OCI-LY1 (cell line): ENCODE data around the gene SAC3D1.

ENCODE experiments used
- H2AFZ ChIP-seq: fragments of 200-600 bp; sonication (generic), shearing (Covaris generic); 2 replicates; pipeline ENCODE4 v1.6.0; 2014; ENCODE audit warnings: antibody characterized with exemption, mild to moderate bottlenecking, low read length
- H3F3A ChIP-seq: fragments of 200-600 bp; sonication (generic), shearing (Covaris generic); 2 replicates; pipeline ENCODE4 v1.6.0; 2014; ENCODE audit warnings: mild to moderate bottlenecking, antibody characterized with exemption, low read length, moderate library complexity; ENCODE audit not compliant: insufficient read depth
- H3K27ac ChIP-seq: fragments of 200-600 bp; sonication (generic); 2 replicates; pipeline ENCODE4 v1.5.1; 2014; ENCODE audit warnings: low read length, mixed run types, mild to moderate bottlenecking, low read depth; ENCODE audit not compliant: poor library complexity, severe bottlenecking
- H3K27me3 ChIP-seq: fragments of 200-600 bp; sonication (generic); 2 replicates; pipeline ENCODE4 v1.6.0; 2014; ENCODE audit warnings: antibody characterized with exemption, mild to moderate bottlenecking, low read length, moderate library complexity; ENCODE audit not compliant: insufficient read depth
- H3K36me3 ChIP-seq: fragments of 200-600 bp; sonication (generic); 2 replicates; pipeline ENCODE4 v1.6.1; 2014; ENCODE audit warnings: mild to moderate bottlenecking, antibody characterized with exemption, low read length, moderate library complexity, mixed read lengths; ENCODE audit not compliant: insufficient read depth
- H3K4me1 ChIP-seq: fragments of 200-600 bp; sonication (generic); 2 replicates; pipeline ENCODE4 v1.5.1; 2014; ENCODE audit warnings: mild to moderate bottlenecking, low read length, moderate library complexity; ENCODE audit not compliant: insufficient read depth, severe bottlenecking
- H3K4me2 ChIP-seq: fragments of 200-600 bp; sonication (generic), shearing (Covaris generic); 2 replicates; pipeline ENCODE4 v1.6.1; 2014; ENCODE audit warnings: low read length
- H3K4me3 ChIP-seq: fragments of 200-600 bp; sonication (generic); 2 replicates; pipeline ENCODE4 v1.5.1; 2014; ENCODE audit warnings: low read length, low read depth, mild to moderate bottlenecking, mixed read lengths; ENCODE audit not compliant: poor library complexity, severe bottlenecking
- H3K79me2 ChIP-seq: fragments of 200-600 bp; shearing (Covaris generic); 2 replicates; pipeline ENCODE4 v1.6.1; 2016; ENCODE audit warnings: mixed run types, low read length, mixed read lengths; ENCODE audit not compliant: insufficient read depth
- H3K9ac ChIP-seq: fragments of 200-600 bp; sonication (generic), shearing (Covaris generic); 2 replicates; pipeline ENCODE4 v1.6.1; 2014; ENCODE audit warnings: mild to moderate bottlenecking, low read length, mixed read lengths
- H3K9me2 ChIP-seq: fragments of 200-600 bp; sonication (generic), shearing (Covaris generic); 2 replicates; pipeline ENCODE4 v1.6.1; 2014; ENCODE audit warnings: low read depth, mild to moderate bottlenecking, low read length, mixed read lengths
- H3K9me3 ChIP-seq: fragments of 200-600 bp; shearing (Covaris generic); 2 replicates; pipeline ENCODE4 v1.6.1; 2014; ENCODE audit warnings: low read length, mixed read lengths
- H4K20me1 ChIP-seq: fragments of 200-600 bp; sonication (generic), shearing (Covaris generic); 2 replicates; pipeline ENCODE4 v1.6.0; 2016; ENCODE audit warnings: mild to moderate bottlenecking, low read length; ENCODE audit not compliant: insufficient read depth
- EZH2 ChIP-seq: fragments of 200-600 bp; sonication (generic), shearing (Covaris generic); IDR thresholded peaks from 2 replicates; pipeline ENCODE4 v1.8.0; 2017; ENCODE audit warnings: borderline replicate concordance, mixed run types, mild to moderate bottlenecking, antibody characterized with exemption, low read length, moderate library complexity, mixed read lengths
- TF ChIP-seq, protein P1 (sequence below): fragments of 200-600 bp; sonication (generic), shearing (Covaris generic); IDR thresholded peaks from 2 replicates; pipeline ENCODE4 v1.5.1; 2017; ENCODE audit warnings: mild to moderate bottlenecking, antibody characterized with exemption, low read length, moderate library complexity, mixed read lengths

The SAC3D1 gene

DNA sequence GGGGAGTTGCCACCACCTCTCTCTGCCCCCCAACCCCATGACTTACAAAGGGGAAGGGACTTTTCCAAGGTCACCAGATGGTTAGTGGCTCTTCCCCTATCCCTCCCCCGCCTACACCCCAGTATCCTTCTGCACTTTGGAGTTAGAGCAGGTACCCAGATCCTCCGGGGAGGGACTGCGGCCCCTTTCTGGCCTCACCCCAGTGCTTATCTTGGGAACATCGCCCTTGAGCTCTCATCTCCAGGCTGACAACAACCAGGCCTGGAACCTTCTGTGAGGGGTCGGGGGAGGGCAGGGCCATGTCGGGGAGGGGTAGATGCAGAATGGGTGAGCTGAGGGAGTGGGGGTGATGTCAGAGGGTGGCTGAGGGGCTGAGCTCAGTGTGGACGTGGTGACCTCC is 24.8 kb downstream of the SAC3D1 start:
- no peaks in the 10 kb centered on the region for H3K27me3 ChIP-seq
- H3F3A ChIP-seq, result no peaks in the 10 kb centered on the region
- no peak overlapping the region for H2AFZ ChIP-seq
- no peaks in the 10 kb centered on the region for H3K9me3 ChIP-seq
- no peak overlapping the region for H3K4me2 ChIP-seq
- H3K4me1 ChIP-seq, result peaks cover 4% of the 10 kb centered on the region
- no peaks in the 10 kb centered on the region; the same call in 1 of the 2 replicates for H3K36me3 ChIP-seq
- H3K79me2 ChIP-seq, result no peaks in the 10 kb centered on the region
- no peak overlapping the region for H3K4me3 ChIP-seq
- no peak overlapping the region for H3K9ac ChIP-seq
- no peaks in the 10 kb centered on the region for H3K9me2 ChIP-seq
- no peak for TF ChIP-seq EZH2
- TF ChIP-seq, protein P1, sequence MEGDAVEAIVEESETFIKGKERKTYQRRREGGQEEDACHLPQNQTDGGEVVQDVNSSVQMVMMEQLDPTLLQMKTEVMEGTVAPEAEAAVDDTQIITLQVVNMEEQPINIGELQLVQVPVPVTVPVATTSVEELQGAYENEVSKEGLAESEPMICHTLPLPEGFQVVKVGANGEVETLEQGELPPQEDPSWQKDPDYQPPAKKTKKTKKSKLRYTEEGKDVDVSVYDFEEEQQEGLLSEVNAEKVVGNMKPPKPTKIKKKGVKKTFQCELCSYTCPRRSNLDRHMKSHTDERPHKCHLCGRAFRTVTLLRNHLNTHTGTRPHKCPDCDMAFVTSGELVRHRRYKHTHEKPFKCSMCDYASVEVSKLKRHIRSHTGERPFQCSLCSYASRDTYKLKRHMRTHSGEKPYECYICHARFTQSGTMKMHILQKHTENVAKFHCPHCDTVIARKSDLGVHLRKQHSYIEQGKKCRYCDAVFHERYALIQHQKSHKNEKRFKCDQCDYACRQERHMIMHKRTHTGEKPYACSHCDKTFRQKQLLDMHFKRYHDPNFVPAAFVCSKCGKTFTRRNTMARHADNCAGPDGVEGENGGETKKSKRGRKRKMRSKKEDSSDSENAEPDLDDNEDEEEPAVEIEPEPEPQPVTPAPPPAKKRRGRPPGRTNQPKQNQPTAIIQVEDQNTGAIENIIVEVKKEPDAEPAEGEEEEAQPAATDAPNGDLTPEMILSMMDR, result no peak
- no peak overlapping the region for H3K27ac ChIP-seq
- no peaks in the 10 kb centered on the region for H4K20me1 ChIP-seq

DNA sequence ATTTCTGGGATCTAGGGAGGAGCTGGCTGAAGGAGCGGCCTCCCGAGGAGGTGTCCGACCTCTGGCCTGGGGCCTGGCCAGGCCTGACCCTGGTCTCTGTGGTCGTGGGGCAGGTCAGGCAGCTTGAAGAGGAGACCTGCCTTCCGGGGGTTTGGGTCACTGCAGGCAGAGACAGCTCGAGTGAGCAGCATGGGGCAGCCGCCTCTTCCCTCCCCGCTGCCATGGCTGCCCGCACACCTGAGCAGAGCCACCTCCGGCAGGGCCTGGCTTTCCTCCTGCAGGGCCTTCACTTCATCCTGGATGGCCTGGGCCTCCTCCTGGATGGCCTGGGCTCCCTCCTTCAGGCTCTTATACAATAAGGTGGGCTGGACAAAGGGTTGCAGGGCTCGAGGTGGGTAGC is 25.3 kb downstream of the SAC3D1 start:
- Histone ChIP-seq H3K36me3 (no peaks in the 10 kb centered on the region; the same call in 1 of the 2 replicates), H3K9ac (no peak overlapping the region)

DNA sequence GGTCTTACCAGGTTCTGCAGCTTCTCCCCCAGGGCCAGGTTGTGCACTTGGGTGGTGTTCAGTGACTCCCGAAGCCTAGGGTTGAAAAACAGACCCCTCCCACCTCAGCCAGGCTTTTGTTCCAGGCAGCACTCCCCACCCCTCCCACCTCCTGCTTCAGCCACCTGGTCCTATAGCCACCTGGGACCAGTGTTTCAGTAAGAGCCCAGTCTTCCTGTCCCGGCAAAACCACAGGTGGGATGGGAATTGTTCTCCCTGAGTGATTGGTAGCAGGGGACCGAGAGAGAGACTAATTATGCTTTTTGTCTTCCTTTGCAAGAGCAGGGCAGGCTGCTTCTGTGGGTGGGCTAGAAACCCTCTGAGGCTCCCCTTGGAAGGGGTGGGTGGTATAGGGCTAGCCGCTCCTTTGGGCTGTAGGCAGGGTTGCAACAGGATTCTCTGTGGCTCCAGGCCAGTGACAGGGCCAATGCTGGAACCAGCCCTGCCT is 25.8 kb downstream of the SAC3D1 start:
- no peaks in the 10 kb centered on the region for H3K9me2 ChIP-seq
- H3K4me3 ChIP-seq, result no peak overlapping the region
- H2AFZ ChIP-seq, result no peak overlapping the region
- H3F3A ChIP-seq, result no peaks in the 10 kb centered on the region
- H3K4me1 ChIP-seq, result peaks cover 4% of the 10 kb centered on the region
- TF ChIP-seq, protein P1, result no peak
- H3K79me2 ChIP-seq, result no peaks in the 10 kb centered on the region
- H3K9me3 ChIP-seq, result no peaks in the 10 kb centered on the region
- H3K36me3 ChIP-seq, result no peaks in the 10 kb centered on the region; the same call in 1 of the 2 replicates
- H3K27ac ChIP-seq, result no peak overlapping the region
- no peak overlapping the region for H3K4me2 ChIP-seq
- H3K27me3 ChIP-seq, result no peaks in the 10 kb centered on the region
- H4K20me1 ChIP-seq, result no peaks in the 10 kb centered on the region
- no peak overlapping the region for H3K9ac ChIP-seq

More for the DNA sequence above, 25.3 kb downstream of the SAC3D1 start:
- no peaks in the 10 kb centered on the region for H3K9me3 ChIP-seq
- H2AFZ ChIP-seq, result no peak overlapping the region
- no peak overlapping the region for H3K4me3 ChIP-seq
- H3K27ac ChIP-seq, result no peak overlapping the region
- TF ChIP-seq, protein P1, result no peak
- no peaks in the 10 kb centered on the region for H3K27me3 ChIP-seq
- no peak overlapping the region for H3K4me2 ChIP-seq
- no peaks in the 10 kb centered on the region for H3K79me2 ChIP-seq
- no peaks in the 10 kb centered on the region for H4K20me1 ChIP-seq
- no peaks in the 10 kb centered on the region for H3K4me1 ChIP-seq
- H3K9me2 ChIP-seq, result no peaks in the 10 kb centered on the region
- no peaks in the 10 kb centered on the region for H3F3A ChIP-seq
